GM20431 (cell line): ENCODE data around the gene CXADR.

Experiments
- in situ Hi-C: fragments of 300-500 bp; cut with MseI, MboI; formaldehyde crosslinking; loops from one replicate; pipeline ENCODE4 v1.15.0; 2020; ENCODE audit warnings: low sequenced_read_pairs; ENCODE audit not compliant: unreplicated experiment

CXADR gene

DNA sequence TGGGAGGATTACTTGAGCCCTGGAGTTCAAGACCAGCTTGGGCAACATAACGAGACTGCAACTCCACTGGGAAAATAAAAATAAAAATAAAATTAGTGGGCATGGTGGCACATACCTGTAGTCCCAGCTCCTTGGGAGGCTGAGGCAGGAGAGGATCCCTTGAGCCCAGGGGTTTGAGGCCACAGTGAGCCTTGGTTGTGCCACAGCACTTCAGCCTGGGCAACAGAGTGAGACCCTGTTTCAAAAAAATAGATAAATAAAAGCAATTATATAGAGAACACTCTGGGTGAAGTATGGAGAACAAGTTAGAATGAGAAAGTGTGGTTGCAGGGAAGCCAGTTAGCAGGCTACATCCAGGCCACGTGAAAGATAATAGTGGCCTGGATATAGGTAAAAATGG lies 25.7 kb downstream of the CXADR start:
- in situ Hi-C loops = no loop called here

DNA sequence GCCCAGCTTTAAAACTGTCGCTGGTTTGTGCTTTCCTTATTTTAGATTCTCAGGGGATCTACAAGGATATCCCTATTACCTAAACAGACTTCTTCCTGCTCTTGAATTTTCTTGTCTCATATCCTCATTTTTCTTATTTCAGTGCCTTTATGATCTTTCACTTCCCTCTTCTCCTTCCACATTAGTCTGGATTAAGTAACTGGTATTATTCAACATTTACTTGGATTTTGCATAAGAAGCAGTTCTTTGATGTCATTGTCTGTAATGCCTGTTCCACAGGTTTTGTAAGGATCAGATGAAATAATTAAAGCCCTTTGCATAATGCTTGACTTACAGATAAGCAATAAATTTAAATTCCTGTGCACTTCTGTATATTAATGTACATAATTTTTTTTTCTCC lies 26.5 kb downstream of the CXADR start:
- in situ Hi-C loops = no loop called here

DNA sequence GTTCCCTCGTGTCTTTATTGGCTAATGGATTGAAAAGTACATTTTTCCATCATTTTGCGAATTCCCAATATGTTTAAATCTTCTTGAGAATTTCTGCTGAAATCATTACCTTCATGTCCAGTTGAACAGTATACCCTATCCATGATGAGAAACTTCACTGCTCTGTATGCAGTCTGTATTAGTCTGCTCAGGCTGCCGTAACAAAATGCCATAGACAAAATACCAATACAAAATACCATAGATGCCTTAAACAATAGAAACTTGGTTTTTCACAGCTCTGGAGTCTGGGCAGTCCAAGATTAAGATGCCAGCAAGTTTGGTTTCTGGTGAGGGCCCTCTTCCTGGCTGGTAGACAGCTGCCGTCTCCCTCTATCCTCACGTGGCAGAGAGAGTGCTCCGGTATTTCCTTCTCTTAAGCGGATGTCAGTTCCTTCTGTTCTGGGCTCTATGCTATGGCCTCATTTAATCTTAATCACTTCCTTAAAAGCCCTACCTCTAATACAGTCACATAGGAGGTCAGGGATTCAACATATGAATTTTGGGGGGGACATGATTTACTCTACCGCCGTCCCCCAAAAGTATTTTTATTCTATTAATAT lies 27.0 kb downstream of the CXADR start:
- in situ Hi-C loops = no loop called here

DNA sequence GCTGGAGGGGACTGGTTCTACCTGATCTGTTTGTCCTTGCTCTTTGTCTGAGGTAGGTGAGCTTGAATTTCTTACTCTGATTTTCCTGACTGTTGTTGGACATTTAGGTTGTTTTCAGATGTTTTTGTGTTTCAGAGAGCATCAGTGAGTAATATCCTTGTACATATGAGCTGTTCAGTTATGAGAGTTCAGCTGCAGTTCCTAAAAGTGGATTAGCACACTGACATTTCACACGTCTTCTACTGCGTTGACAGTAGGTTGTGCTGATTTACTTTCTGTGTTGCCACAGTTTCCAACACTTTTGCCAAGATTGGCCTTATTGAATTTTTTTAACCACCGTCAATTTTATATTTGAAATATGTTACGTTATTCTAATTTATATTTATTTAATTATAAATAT lies 27.7 kb downstream of the CXADR start:
- in situ Hi-C loops = no loop called here

DNA sequence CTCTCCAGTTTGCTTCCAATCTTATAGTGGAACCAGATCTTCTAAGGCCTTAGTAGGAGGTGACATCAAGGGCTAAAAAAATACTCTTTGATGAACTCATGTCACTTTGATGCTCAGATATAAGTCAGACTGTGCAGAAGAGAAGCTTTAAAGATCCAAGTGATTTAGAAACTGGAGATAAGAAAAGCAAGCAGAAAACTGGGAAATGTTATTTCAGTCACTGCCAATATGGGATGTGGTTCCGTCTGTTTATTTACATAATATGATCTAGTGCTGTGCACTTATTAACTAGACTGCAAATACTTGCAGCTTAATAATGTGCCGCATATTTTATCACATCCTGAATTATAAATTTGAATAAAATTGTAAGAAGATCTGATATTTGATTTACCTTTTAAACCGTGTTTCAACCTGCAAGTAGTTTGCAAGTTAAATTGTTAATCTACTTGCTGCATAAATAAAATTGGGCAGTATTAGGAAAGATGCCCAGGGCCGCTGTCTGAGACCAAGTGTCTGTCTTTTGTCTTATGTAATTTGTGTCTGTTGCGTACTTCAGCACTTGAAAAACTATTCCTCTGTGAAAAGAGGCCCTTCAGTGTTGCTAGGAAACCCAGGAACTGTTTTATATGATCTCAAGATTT lies 29.6 kb downstream of the CXADR start:
- in situ Hi-C loops = no loop called here

DNA sequence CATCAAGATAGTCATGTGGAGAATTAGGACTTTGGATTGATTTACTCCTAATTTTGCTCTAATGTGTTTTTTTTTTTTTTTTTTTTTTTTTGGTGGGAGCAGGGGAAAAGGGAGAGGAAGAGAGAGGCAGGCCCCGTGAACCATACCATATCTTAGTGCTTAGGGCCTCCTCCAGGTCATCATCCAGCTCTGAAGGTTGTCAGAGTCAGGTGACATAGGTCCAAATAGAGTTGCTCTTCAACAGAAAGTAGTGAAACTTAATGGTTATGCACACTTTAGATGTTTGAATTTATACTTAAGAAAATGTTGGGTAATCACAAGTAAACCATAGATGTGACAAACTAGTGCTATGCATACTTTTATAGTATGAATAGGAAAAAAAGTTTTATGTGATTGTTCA lies 32.2 kb downstream of the CXADR start:
- in situ Hi-C loops = no loop called here

DNA sequence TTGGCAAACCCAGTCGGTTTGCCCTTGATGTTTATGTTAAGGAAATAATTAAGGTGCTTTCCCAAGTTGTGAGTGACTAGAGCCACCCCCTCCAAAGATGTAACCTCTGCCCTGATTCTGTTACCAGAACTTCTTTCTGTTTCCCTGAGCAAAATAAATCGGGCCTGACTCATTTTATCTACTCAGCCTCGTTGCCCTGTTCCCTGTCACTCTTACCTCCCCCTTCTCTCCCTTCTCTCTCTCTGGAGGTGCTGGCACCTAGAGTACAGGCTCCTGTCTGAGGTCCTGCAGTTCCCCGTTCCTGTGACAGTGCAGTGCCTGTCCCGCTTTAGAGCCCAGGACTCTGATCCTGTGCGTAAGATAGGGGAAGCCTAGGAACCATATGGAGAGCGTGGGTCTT lies 35.4 kb downstream of the CXADR start:
- in situ Hi-C loops = no loop called here

DNA sequence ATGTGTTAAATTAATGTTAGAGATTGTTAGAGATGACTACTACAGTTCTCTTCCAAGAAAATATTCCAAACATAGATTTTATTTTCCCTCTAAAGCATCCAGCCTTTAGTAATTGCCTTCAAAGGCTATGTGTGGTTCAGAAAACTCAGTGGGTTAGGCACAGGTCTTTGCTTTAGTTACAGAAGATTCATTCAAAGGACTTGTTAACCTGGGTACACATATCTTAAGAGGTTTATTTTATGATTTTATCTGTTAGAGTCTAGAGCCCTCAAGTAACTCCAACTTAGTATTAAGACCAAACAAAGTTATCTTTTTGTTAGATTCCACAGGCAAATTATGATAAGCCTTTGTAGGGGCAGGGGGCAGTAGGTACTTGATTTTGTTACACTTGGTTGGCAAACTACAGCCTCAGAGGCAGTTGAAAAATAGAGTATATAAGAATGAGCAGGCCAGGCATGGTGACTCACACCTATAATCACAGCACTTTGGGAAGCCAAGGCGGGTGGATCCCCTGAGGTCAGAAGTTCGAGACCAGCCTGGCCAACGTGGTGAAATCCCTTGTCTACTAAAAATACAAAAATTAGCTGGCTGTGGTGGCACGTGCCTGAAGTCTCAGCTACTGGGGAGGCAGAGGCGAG lies 37.9 kb downstream of the CXADR start:
- in situ Hi-C loops = no loop called here

DNA sequence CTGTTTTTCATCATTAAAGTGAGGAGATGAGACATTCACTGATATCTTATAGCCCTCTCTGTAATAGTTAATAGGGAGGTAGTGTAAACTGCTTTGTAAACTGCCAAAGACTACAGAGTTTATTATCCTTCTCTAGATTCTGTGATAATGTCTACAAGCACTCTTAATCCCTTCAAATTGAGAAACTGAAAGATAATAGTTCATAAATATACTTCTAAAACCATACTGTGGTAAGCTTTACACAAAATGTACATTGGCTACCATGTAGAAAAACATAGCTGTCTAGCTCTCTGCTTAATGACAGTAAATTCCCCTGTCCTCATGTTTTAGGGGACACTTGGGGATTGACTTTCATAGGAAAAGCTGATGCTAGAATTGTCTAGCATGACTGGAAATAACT lies 39.6 kb downstream of the CXADR start:
- in situ Hi-C loops = no loop called here

DNA sequence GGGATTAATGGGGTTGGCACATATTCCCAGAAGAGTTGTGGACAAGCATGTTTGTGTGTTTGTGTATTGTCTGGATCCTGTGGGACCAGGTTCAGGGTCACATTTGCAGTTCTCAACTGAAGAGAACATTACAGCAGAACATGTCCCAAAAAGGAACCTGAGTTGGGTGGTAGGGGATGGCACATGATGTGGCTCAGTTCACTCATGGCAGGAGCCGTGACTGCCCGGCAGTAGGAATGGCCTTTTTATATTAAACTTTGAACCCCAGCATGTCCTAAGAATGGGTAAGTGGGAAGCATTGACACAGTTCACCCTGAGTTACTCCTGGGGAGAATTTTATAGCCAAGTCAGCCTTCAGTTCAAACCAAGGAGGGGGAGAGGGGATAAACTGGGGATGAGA lies 41.3 kb downstream of the CXADR start:
- in situ Hi-C loops = no loop called here

DNA sequence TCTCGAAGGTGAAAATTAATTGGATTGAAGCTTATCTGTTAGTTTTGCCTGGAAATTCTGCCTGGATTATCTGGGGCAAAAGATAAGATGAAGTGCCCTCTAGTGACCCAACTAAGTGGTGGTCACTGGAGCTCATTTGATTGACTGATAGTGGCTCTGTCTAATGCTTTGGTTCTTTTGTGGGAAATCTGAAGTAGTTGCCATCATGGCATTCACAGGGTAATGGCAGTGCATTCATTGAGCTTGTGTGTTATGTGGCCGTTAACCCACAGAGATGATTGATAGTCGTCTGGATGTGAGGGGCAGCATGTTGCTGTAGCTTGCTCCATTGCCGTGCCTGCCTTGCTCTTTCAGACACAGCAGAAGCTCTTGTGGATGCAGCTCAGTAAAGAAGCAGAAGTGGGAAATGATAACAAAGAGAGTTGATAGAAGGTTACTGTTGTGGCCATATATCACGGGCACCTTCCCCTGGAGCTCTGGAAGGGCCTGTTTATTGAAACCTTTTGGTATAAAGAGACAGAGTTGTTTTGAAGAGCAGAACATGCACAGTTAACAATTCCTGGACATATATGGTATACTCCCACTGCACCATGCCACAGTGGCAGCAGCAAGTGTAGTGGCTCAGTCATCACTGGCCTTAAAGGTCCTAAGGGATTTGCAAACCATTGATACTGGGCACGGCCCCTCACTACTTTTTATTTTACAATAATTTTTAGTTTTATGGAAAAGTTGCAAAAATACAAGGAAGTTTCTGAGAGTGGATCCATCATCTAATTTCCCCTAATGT lies 42.0 kb downstream of the CXADR start:
- in situ Hi-C loops = no loop called here

DNA sequence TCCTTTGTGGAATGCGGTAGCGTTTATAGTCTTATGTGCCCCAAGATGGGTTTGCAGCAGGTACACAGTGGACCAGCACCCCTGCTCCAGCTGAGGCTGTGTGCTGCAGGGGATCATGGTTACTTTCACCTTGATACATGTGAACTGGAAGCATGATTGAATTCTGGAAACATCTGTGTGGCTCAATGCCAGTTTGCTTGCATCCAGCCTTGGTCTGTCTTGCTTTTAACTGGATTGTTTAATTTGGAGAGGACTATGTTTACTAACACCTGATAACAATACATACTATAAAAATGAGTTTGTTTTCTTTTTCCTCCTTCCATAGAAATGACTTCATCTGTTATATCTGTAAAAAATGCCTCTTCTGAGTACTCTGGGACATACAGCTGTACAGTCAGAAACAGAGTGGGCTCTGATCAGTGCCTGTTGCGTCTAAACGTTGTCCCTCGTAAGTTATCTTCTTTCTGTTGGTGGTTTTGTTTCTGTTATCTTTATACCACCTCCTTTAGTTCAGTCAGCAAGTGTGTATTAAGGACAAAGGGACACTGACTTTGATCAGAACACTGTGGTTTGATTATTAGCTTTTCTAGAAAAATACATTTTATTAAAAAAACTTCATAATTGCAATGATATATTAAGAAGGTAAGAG lies 47.7 kb downstream of the CXADR start:
- in situ Hi-C loops = no loop called here

DNA sequence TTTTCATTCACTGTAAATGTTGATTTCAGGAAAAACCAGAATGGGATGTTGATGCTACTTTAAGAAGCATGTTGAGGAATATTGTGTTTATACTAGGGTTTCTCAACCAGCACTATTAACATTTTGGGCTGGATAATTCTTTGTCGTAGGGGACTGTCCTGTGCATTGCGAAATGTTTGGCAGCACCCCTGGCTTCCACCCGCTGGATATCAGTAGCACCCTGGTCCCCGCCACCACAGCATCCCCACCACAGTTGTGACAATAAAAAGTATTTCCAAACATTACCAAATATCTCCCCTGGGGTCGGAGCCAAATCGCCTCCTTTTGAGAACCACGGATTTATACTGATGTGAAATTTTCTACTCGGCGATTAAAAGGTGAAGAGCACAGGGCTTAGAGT lies 57.9 kb downstream of the CXADR start:
- in situ Hi-C loops = no loop called here

DNA sequence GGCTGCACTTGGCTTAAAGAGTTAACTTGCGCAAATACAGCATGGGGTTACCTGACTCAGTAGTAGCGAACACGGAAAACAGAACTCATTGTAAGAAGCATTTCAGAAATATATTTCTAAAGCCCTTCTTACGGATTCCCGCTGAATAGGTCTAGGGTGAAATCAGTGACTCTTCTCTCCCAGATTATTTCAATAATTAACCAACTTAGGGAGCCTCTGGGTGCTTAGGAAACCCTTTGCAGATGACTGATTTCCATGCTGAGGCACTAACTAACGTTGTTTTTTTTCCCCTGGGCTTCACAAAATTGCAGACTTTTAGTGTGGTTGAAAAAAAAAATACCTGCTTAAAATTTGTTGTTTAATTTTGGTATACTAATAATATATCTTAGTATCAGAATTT lies 59.6 kb downstream of the CXADR start:
- in situ Hi-C loops = no loop called here

DNA sequence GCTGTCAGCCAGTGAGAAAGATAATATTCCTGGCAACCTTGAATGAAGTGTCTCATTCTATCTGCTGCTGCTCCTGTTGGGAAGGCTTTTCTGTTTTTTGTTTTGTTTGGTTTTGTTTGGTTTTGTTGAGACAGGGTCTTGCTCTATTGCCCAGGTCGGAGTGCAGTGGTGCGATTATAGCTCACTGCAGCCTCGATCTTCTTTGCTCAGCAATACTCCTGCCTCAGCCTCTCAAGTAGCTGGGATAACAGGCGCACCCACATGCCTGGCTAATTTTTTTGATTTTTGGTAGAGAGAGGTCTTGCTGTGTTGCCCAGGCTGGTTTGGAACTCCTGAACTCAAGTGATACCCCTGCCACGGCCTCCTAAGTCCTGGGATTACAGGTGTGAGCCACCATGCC lies 62.2 kb downstream of the CXADR start:
- in situ Hi-C loops = no loop called here

DNA sequence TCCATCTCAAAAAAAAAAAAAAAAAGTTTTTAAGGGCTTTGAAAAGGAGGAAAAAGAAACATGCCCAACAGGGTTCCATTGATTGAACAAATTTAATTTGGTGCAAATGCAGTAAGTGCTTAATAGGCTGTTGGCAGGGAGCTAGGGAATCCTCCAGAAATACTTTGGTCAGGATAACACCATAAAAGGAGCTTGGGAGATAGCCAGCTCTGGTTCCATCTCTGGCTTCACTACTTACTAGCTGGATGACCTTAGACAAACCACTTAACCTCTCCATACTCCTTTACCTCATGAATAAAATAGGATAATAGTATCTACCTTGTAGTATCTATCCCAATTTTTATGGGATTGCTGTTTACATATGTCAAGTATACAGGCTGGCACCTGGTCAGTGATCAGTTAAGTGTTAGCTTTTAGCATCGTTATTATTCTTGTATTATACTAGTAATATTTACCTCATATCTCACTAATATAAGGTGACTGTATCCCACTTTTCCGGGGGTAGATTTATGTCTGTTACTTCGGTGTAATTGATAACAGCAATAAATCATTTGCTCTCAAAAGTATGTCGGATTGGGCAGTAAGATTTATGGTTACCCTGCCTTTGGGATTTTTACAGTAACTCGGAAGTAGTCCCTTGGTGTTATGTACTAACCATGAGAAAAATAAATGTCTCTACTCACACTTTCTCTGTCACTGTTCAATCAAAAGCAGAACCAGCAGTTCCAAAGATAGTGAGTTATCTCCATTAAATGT lies 63.4 kb downstream of the CXADR start:
- in situ Hi-C loops = no loop called here

DNA sequence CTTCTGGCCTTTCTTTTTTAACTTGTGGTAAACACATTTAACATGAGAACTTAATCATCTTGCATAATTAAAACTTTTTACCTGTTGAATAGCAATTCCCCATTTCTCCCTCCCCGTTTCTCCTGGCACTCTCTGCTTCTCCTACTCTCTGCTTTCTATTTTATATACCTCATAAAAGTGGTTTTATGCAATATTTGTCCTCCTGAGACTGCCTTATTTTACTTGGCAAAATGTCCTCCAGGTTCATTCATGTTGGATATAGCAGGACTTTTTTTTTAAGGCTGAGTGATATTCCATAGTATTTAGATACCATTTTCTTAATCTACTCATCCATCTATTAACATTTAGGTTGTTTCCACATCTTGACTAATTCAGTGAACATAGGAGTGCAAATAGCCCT lies 64.9 kb downstream of the CXADR start:
- in situ Hi-C loops = no loop called here

DNA sequence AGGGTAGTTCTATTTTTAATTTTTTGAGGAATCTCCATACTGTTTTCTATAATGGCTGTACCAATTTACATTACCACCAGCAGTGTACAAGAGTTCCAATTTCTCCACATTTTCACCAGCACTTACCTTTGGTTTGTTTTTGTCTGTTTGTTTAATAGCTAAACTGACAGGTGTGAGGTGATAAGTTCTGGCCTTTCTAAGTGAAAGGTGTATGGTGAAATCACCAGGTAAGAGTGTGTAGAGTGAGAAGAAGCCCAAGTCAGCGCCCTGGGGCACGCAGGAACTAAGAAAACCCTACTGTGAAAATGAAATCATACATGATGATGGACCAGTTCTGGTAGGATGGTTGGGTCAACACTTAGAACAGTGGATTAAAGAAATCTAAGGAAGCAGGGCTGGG lies 65.3 kb downstream of the CXADR start:
- in situ Hi-C loops = no loop called here

DNA sequence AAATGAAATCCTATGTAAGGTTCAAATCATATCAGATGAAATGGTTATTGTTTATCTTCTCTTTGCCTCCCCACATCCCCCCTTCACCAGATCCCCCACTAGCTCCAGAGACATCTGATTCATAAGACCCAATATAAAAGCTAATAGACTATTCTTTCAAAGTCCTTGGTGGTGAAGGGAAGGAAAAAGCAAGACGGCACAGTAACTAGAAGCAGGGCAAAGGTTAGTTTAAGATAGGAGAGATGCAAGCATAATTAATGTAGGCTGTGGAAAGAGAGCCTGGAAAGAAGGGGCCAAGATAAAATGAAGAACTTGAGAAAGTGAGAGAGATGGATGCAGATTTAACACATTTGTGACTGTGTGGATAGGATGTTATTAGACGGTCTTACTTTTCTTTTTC lies 66.0 kb downstream of the CXADR start:
- in situ Hi-C loops = no loop called here

DNA sequence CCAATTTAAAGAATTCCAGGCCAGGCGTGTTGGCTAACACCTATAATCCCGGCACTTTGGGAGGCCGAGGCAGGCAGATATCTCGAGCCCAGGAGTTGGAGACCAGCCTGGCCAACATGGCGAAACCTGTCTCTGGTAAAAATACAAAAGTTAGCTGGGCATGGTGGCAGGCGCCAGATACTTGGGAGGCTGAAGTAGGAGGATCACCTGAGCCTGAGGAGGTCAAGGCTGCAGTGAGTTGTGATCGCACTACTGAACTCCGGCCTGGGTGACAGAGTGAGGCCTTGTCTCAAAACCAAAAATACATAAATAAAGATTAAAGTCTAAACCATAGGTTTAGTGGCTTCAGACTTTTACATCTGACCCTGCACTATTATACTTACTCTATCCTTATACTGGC lies 67.5 kb downstream of the CXADR start:
- in situ Hi-C loops = no loop called here
